ENCODE measurements around the gene UQCC3. TPM values are rescaled to one million over a fixed set of nuclear protein-coding genes. Genes with fewer than 3 reads are reported as not detected.
"Not testable (repeated sequence)": the region's sequence is repeated elsewhere in the genome, so short reads cannot be mapped to it uniquely, and the experiment has no call there.

UQCC3 gene
- total and polyA plus RNA-seq, 10 of the 15 experiments (the other 5 are each of a cell fraction or from before 2014, with no cell fraction given), result 1.3 to 20.5 (median 8.2) TPM

DNA sequence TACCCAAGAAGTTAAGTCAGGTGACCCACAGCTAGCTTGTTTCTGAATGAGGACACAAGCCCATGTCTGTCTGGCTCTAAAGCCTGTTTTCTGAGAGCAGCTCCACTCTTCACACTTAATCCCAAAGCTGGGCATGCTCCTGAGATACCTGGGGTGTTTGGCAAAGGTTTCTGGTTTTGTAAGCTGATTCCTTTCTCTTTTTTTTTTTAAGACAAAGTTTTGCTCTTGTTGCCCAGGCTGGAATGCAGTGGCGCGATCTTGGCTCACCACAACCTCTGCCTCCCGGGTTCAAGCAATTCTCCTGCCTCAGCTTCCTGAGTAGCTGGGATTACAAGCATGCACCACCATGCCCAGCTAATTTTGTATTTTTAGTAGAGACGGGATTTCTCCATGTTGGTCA, 22.2 kb downstream of the UQCC3 start:
- not testable (repeated sequence) for ATAC-seq; H3K36me3 ChIP-seq (ENCODE audit: control insufficient read depth in 2 of 2, insufficient read depth in 2 of 2, low read length in 1 of 2); BruUV-seq (replicated peaks); H3K4me3 ChIP-seq; FAIRE-seq; H3K9ac ChIP-seq (ENCODE audit: control insufficient read depth, insufficient read depth, low read length); H3K4me2 ChIP-seq (ENCODE audit: control insufficient read depth, insufficient read depth); H3K27ac ChIP-seq (ENCODE audit: control insufficient read depth, insufficient read depth); H2AFZ ChIP-seq (ENCODE audit: control insufficient read depth, low read depth, low read length); H4K20me1 ChIP-seq (ENCODE audit: control insufficient read depth, insufficient read depth); H3K79me2 ChIP-seq (ENCODE audit: control insufficient read depth, insufficient read depth, low read length); H3K9me3 ChIP-seq (replicated peaks; ENCODE audit: control insufficient read depth, insufficient read depth, low read length); H3K27me3 ChIP-seq (replicated peaks in 1 of 2; ENCODE audit: control insufficient read depth in 2 of 2, insufficient read depth in 2 of 2, low read length in 1 of 2); DNase-seq (ENCODE audit: low read depth, low spot score); H3K4me1 ChIP-seq (ENCODE audit: control insufficient read depth, insufficient read depth, low read length)
- SMC1A ChIA-PET (ENCODE audit: uncharacterized antibody, unreplicated experiment), result interaction anchor here (0.6 to 3.2 kb wide), 14 partner anchors 11 to 298 kb away, joined by 3 to 17 read pairs (median 4); partner anchors contain the start of genes GANAB, MTA2, TUT1 and UQCC3
- intact Hi-C loops (cut with micrococcal nuclease; ENCODE audit: unreplicated experiment) (loop anchor here (1.0 to 2.0 kb wide), 2 partner anchors 269 to 299 kb away; no protein-coding TSS in a partner anchor), in situ Hi-C loops (cut with MboI) (loop anchor here (5.0 to 10.0 kb wide), 2 partner anchors 269 to 296 kb away; no protein-coding TSS in a partner anchor)
- RAD21 ChIA-PET (ENCODE audit: unreplicated experiment), result interaction anchor here (0.6 to 3.2 kb wide), 9 partner anchors 17 to 299 kb away, joined by 3 to 18 read pairs (median 5); partner anchors contain the start of genes C11orf98, CSKMT, LBHD1 and TUT1
- 92% methylated on average over 1 of the region's 4 CpGs for whole genome bisulfite sequencing (ENCODE audit: insufficient coverage, insufficient replicate concordance, low lambda C conversion rate, missing lambda C conversion rate)
- POLR2A ChIA-PET, result interaction anchor here (0.7 kb wide), 1 partner anchor 76 kb away, joined by 5 read pairs; no protein-coding TSS in a partner anchor
- CTCF ChIA-PET, result interaction anchor here (0.7 to 3.3 kb wide), 29 partner anchors 10 to 1112 kb away, joined by 3 to 48 read pairs (median 4); partner anchors contain the start of genes B3GAT3, BSCL2, C11orf98 and CSKMT

DNA sequence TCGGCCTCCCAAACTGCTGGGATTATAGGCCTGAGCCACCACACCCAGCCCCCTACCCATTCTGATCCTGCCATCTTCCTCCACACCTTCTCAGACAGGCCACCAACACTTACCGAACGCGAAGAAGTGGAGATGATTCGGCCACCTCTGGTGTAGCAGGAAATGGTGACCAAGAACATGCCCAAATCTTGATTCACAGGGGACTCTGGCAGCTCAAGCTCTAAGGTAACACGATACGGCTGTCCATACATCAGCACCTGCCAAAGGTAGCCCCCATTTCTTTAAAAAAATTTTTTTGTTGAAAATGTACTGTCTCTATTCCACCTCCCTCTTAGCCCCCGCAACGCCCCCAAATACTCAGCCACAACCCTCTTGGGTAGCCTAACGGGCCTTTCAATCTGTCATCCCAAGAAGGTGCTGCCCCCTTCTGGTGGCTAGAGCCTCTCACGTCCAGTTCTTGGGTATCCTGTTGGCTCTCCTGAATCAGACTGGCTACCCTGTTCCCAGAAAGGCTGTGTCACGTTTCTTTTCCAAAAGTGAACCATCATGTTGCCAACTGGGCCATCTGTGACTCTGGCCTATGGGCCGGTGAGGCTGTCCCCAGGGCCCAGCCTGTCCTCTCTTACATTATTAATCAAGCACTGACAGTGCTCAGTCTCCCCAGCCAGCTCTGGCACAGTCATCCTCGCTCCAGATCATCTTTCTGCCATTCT, 23.1 kb downstream of the UQCC3 start:
- SMC1A ChIA-PET (ENCODE audit: uncharacterized antibody, unreplicated experiment), result interaction anchor here (0.7 to 3.2 kb wide), 15 partner anchors 12 to 299 kb away, joined by 3 to 17 read pairs (median 3); partner anchors contain the start of genes GANAB and MTA2
- H3K4me1 ChIP-seq (ENCODE audit: control insufficient read depth, insufficient read depth, low read length), result no peaks in the 10 kb centered on the region
- RAD21 ChIA-PET (ENCODE audit: unreplicated experiment), result interaction anchor here (0.5 to 3.2 kb wide), 13 partner anchors 15 to 300 kb away, joined by 3 to 18 read pairs (median 4); partner anchors contain the start of genes C11orf98, CSKMT, HNRNPUL2 and LBHD1
- no peak overlapping the region for H2AFZ ChIP-seq (ENCODE audit: control insufficient read depth, low read depth, low read length)
- ATAC-seq, result peak; percentile 99
- intact Hi-C loops (cut with micrococcal nuclease; ENCODE audit: unreplicated experiment), result loop anchor here (1.0 to 2.0 kb wide), 2 partner anchors 270 to 300 kb away; no protein-coding TSS in a partner anchor
- H3K27me3 ChIP-seq (replicated peaks in 1 of 2; ENCODE audit: control insufficient read depth in 2 of 2, insufficient read depth in 2 of 2, low read length in 1 of 2), result no peaks in the 10 kb centered on the region
- no peak overlapping the region for H3K9ac ChIP-seq (ENCODE audit: control insufficient read depth, insufficient read depth, low read length)
- H3K4me2 ChIP-seq (ENCODE audit: control insufficient read depth, insufficient read depth), result no peak overlapping the region
- in situ Hi-C loops (cut with MboI), result loop anchor here (5.0 to 10.0 kb wide), 2 partner anchors 270 to 297 kb away; no protein-coding TSS in a partner anchor
- no peaks in the 10 kb centered on the region for H4K20me1 ChIP-seq (ENCODE audit: control insufficient read depth, insufficient read depth)
- WGBS (ENCODE audit: insufficient coverage, insufficient replicate concordance, low lambda C conversion rate, missing lambda C conversion rate), result 15% methylated on average over 14 of the region's 14 CpGs
- H3K4me3 ChIP-seq, result no peak overlapping the region
- H3K79me2 ChIP-seq (ENCODE audit: control insufficient read depth, insufficient read depth, low read length), result no peaks in the 10 kb centered on the region
- H3K9me3 ChIP-seq (replicated peaks; ENCODE audit: control insufficient read depth, insufficient read depth, low read length), result no peaks in the 10 kb centered on the region
- DNase-seq (ENCODE audit: low read depth, low spot score), result no peak
- FAIRE-seq, result peak; percentile 88
- no peak overlapping the region for H3K27ac ChIP-seq (ENCODE audit: control insufficient read depth, insufficient read depth)
- BruUV-seq (replicated peaks), result no TSS peak
- CTCF ChIA-PET, result interaction anchor here (0.6 to 3.3 kb wide), 39 partner anchors 9 to 326 kb away, joined by 3 to 48 read pairs (median 4); partner anchors contain the start of genes B3GAT3, BSCL2, C11orf98 and CSKMT
- POLR2A ChIA-PET, result interaction anchor here (0.6 to 1.0 kb wide), 7 partner anchors 15 to 913 kb away, joined by 3 to 7 read pairs (median 3); partner anchors contain the start of genes B3GAT3, HNRNPUL2 and TTC9C
- peaks cover 9% of the 10 kb centered on the region in 2 experiments; a peak in 3 of 4 replicates for H3K36me3 ChIP-seq (ENCODE audit: control insufficient read depth in 2 of 2, insufficient read depth in 2 of 2, low read length in 1 of 2)
- TF ChIP-seq ZBED1 (IDR thresholded peaks at IDR 0.05; ENCODE audit: borderline replicate concordance) (no peak), EZH2 (IDR thresholded peaks at IDR 0.05; ENCODE audit: borderline replicate concordance, control insufficient read depth, low read depth, low read length) (no peak), YY1 (IDR thresholded peaks at IDR 0.05; ENCODE audit: low read depth, low read length) (peak; percentile 77), RFX5 (IDR thresholded peaks at IDR 0.05; ENCODE audit: low read depth, low read length) (no peak), IKZF2 (IDR thresholded peaks at IDR 0.05) (no peak), SMC3 (IDR thresholded peaks at IDR 0.05; ENCODE audit: borderline replicate concordance, low read length) (peak; percentile 73; the same call in 1 of the 2 replicates), RAD21 (IDR thresholded peaks at IDR 0.05; ENCODE audit: insufficient read depth, low read depth, low read length) (peak; percentile 83), EGR1 (IDR thresholded peaks at IDR 0.05; ENCODE audit: borderline replicate concordance in 1 of 2, low read depth in 2 of 2, low read length in 2 of 2) (0 out of 3 replicates have a peak, but pooled peaks of 1 of the 2 experiments have one; percentile 40), NFIC (IDR thresholded peaks at IDR 0.05; ENCODE audit: low read depth, low read length) (no peak), KLF5 (IDR thresholded peaks at IDR 0.05; ENCODE audit: partially characterized antibody) (no peak), FOS (IDR thresholded peaks at IDR 0.05; ENCODE audit: borderline replicate concordance, extremely low read depth, insufficient read length) (no peak), NBN (IDR thresholded peaks at IDR 0.05) (no peak)
- TF ChIP-seq, protein P1, sequence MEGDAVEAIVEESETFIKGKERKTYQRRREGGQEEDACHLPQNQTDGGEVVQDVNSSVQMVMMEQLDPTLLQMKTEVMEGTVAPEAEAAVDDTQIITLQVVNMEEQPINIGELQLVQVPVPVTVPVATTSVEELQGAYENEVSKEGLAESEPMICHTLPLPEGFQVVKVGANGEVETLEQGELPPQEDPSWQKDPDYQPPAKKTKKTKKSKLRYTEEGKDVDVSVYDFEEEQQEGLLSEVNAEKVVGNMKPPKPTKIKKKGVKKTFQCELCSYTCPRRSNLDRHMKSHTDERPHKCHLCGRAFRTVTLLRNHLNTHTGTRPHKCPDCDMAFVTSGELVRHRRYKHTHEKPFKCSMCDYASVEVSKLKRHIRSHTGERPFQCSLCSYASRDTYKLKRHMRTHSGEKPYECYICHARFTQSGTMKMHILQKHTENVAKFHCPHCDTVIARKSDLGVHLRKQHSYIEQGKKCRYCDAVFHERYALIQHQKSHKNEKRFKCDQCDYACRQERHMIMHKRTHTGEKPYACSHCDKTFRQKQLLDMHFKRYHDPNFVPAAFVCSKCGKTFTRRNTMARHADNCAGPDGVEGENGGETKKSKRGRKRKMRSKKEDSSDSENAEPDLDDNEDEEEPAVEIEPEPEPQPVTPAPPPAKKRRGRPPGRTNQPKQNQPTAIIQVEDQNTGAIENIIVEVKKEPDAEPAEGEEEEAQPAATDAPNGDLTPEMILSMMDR (IDR thresholded peaks at IDR 0.05 in 2 of 3, conservative IDR thresholded peaks at IDR 0.05 in 1 of 3; ENCODE audit: control insufficient read depth in 2 of 3, extremely low read depth in 1 of 3, insufficient read depth in 1 of 3, low read depth in 3 of 3, low read length in 3 of 3), result peak; percentile 79 to 86 (median 82)
